ENCODE measurements around the gene AIF1. TPM values are rescaled to one million over a fixed set of nuclear protein-coding genes. Genes with fewer than 3 reads are reported as not detected.

AIF1 gene
- total and polyA plus RNA-seq, 2 experiments from 2014 or later, result 13.3 to 33.7 TPM

- no peak for DNase-seq (ENCODE audit: low spot score)
- Mint-ChIP-seq H3K36me3 (ENCODE audit: low read depth) (peaks cover 83% of the 10 kb centered on the region), H3K9me3 (no peaks in the 10 kb centered on the region), H3K27me3 (ENCODE audit: insufficient read depth, low read depth, poor library complexity) (peaks cover 6% of the 10 kb centered on the region), H3K4me3 (no peak overlapping the region; the same call in 2 of the 3 replicates), H3K4me1 (no peaks in the 10 kb centered on the region), H3K27ac (no peak overlapping the region)
- Histone ChIP-seq H3F3A (replicated peaks; ENCODE audit: low read depth) (peaks cover 43% of the 10 kb centered on the region), H3K79me2 (replicated peaks; ENCODE audit: insufficient read depth) (no peaks in the 10 kb centered on the region), H3K27ac (ENCODE audit: low read depth) (no peak overlapping the region), H3K4me2 (no peak overlapping the region), H3K9me2 (ENCODE audit: insufficient read depth) (no peaks in the 10 kb centered on the region), H2AFZ (no peak overlapping the region), H4K20me1 (replicated peaks; ENCODE audit: insufficient read depth) (peaks cover 16% of the 10 kb centered on the region), H3K4me1 (ENCODE audit: insufficient read depth) (no peaks in the 10 kb centered on the region), H3K36me3 (ENCODE audit: insufficient read depth) (peaks cover 46% of the 10 kb centered on the region), H3K27me3 (ENCODE audit: insufficient read depth) (no peaks in the 10 kb centered on the region), H3K4me3 (no peak overlapping the region)
- TF ChIP-seq ETS1 (IDR thresholded peaks at IDR 0.05) (no peak), NANOG (IDR thresholded peaks at IDR 0.05; ENCODE audit: borderline replicate concordance) (no peak), EZH2 (IDR thresholded peaks at IDR 0.05; ENCODE audit: low read depth, unreplicated experiment) (no peak), POLR2AphosphoS5 (IDR thresholded peaks at IDR 0.05; ENCODE audit: low read depth) (no peak), REST (IDR thresholded peaks at IDR 0.05; ENCODE audit: unreplicated experiment) (no peak), ZNF462 (CRISPR knock-in tag; IDR thresholded peaks at IDR 0.05) (no peak), ZNF114 (CRISPR knock-in tag; IDR thresholded peaks at IDR 0.05) (no peak), JUNB (IDR thresholded peaks at IDR 0.05; ENCODE audit: unreplicated experiment) (no peak)
- ATAC-seq, result no peak
These were observed 25.6 kb downstream of the AIF1 start for GRCh38 chr6:31640612-31641011.
